DOHH2 (cell line): ENCODE results near the gene ANKRD36C.
"Not testable (repeated sequence)": the region's sequence is repeated elsewhere in the genome, so short reads cannot be mapped to it uniquely, and the experiment has no call there.

Experiments
- CTCF ChIP-seq: fragments of 200-600 bp; sonication (generic); IDR thresholded peaks from one replicate; pipeline ENCODE4 v1.5.1; 2014; ENCODE audit warnings: antibody characterized with exemption, mild to moderate bottlenecking, low read depth, low read length; ENCODE audit not compliant: poor library complexity, severe bottlenecking
- EZH2phosphoT487 ChIP-seq: fragments of 200-600 bp; sonication (generic); IDR thresholded peaks from 2 replicates; pipeline ENCODE4 v1.6.1; 2017; ENCODE audit warnings: borderline replicate concordance, mild to moderate bottlenecking, antibody characterized with exemption, low read length, moderate library complexity, mixed read lengths

- TF ChIP-seq CTCF, EZH2phosphoT487: not testable (repeated sequence)
Observed at GRCh38 chr2:95991351-95992094, at the start of gene ANKRD36C.
